HUES6 (cell line): Measurements from ENCODE around the gene ACOT2.
A peak's percentile ranks its signal among the peaks of the same experiment; 100 is the strongest.
"Not testable (repeated sequence)": the region's sequence is repeated elsewhere in the genome, so short reads cannot be mapped to it uniquely, and the experiment has no call there.

Experiments
- H3K27ac ChIP-seq: 2 replicates; pipeline ENCODE4 v1.7.0; 2013; ENCODE audit warnings: low read depth, mild to moderate bottlenecking, low read length, inconsistent platforms
- H3K27me3 ChIP-seq: 2 replicates; pipeline ENCODE4 v1.6.1; 2013; ENCODE audit warnings: low read length; ENCODE audit not compliant: control insufficient read depth, insufficient read depth
- H3K36me3 ChIP-seq: 2 replicates; pipeline ENCODE4 v1.6.1; 2013; ENCODE audit warnings: low read length; ENCODE audit not compliant: control insufficient read depth, insufficient read depth
- H3K4me1 ChIP-seq: 2 replicates; pipeline ENCODE4 v1.6.1; 2013; ENCODE audit warnings: low read length; ENCODE audit not compliant: control insufficient read depth, insufficient read depth
- H3K4me3 ChIP-seq: 2 replicates; pipeline ENCODE4 v1.5.1; 2013; ENCODE audit warnings: low read depth, low read length
- H3K9ac ChIP-seq: one replicate; pipeline ENCODE4 v1.6.1; 2013; ENCODE audit warnings: mild to moderate bottlenecking, low read length
- H3K9me3 ChIP-seq: 2 replicates; pipeline ENCODE4 v1.6.1; 2013; ENCODE audit warnings: low read depth, low read length; ENCODE audit not compliant: control insufficient read depth, insufficient read depth

ACOT2 gene, protein sequence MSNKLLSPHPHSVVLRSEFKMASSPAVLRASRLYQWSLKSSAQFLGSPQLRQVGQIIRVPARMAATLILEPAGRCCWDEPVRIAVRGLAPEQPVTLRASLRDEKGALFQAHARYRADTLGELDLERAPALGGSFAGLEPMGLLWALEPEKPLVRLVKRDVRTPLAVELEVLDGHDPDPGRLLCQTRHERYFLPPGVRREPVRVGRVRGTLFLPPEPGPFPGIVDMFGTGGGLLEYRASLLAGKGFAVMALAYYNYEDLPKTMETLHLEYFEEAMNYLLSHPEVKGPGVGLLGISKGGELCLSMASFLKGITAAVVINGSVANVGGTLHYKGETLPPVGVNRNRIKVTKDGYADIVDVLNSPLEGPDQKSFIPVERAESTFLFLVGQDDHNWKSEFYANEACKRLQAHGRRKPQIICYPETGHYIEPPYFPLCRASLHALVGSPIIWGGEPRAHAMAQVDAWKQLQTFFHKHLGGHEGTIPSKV

DNA sequence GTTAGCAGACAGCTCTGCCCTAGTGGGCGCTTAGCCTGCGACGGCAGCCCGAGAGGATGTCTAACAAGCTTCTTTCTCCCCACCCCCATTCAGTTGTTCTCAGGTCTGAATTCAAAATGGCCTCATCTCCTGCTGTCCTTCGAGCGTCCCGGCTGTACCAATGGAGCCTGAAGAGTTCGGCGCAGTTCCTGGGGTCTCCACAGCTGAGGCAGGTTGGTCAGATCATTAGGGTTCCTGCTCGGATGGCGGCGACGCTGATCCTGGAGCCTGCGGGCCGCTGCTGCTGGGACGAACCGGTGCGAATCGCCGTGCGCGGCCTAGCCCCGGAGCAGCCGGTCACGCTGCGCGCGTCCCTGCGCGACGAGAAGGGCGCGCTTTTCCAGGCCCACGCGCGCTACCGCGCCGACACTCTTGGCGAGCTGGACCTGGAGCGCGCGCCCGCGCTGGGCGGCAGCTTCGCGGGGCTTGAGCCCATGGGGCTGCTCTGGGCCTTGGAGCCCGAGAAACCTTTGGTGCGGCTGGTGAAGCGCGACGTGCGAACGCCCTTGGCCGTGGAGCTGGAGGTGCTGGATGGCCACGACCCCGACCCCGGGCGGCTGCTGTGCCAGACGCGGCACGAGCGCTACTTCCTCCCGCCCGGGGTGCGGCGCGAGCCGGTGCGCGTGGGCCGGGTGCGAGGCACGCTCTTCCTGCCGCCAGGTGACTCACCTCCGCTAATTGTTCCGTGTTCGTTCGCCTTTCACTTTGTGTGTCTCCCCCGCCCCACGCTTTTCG, at the start of gene ACOT2:
TSS of gene ACOT2 (plus strand) at position 29 of the 774 bp plus-strand sequence. CDS start at position 57, 28 bp downstream.
- H3K4me1 ChIP-seq, H3K36me3 ChIP-seq, H3K9me3 ChIP-seq, H3K27me3 ChIP-seq: not testable (repeated sequence)
- Histone ChIP-seq H3K9ac (peak within 1 kb of the TSS; percentile 88), H3K27ac (peak within 1 kb of the TSS; percentile 64; the same call in 1 of the 2 replicates), H3K4me3 (peak within 1 kb of the TSS; percentile 64)

DNA sequence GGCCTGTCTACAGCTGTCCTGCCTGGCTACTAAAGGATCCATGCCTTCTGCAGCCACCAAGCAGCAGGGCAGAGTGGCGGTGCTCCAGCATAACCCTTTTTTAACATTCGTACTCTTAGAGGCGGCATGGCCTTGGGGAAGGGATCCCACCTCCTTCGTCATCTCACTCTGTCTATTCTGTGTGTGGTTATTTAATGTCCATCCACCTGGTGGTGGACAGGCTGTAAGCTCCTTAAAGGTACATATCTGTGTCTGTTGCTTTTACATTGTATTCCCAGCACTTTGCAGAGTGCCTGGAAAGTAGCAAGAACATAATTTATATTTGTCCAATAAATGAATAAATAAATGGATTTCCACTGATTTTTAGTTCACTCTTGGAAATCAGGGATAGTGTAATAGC, 47.8 kb upstream of the ACOT2 start:
- H3K27me3 ChIP-seq: no peaks in the 10 kb centered on the region
- no peaks in the 10 kb centered on the region for H3K36me3 ChIP-seq
- no peak overlapping the region for H3K4me3 ChIP-seq
- no peak overlapping the region for H3K27ac ChIP-seq
- H3K9me3 ChIP-seq: no peaks in the 10 kb centered on the region
- peaks cover 6% of the 10 kb centered on the region; the same call in 1 of the 2 replicates for H3K4me1 ChIP-seq
- no peak overlapping the region for H3K9ac ChIP-seq

DNA sequence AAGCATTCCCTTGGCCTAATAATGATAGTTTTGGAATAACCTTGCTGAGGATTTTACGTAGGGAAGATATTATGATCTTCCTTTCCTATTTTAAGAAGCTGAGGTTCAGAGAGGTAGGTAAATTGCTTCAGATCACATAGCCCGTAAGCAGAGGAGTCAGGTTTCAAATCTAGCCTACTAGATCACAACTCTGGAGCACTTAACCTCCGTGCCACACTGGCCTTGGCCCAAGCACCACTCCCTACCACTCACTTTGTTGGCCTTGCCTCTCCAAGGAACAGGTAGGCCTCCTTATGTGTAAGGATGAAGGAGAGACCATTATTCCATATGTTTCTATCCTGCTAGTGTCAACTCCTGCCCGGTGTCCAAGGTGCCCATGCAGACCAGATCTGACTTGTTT, 44.5 kb upstream of the ACOT2 start:
- Histone ChIP-seq H3K36me3 (no peaks in the 10 kb centered on the region), H3K27ac (no peak overlapping the region), H3K4me3 (no peak overlapping the region), H3K4me1 (no peaks in the 10 kb centered on the region), H3K9me3 (no peaks in the 10 kb centered on the region), H3K9ac (no peak overlapping the region), H3K27me3 (no peaks in the 10 kb centered on the region)

DNA sequence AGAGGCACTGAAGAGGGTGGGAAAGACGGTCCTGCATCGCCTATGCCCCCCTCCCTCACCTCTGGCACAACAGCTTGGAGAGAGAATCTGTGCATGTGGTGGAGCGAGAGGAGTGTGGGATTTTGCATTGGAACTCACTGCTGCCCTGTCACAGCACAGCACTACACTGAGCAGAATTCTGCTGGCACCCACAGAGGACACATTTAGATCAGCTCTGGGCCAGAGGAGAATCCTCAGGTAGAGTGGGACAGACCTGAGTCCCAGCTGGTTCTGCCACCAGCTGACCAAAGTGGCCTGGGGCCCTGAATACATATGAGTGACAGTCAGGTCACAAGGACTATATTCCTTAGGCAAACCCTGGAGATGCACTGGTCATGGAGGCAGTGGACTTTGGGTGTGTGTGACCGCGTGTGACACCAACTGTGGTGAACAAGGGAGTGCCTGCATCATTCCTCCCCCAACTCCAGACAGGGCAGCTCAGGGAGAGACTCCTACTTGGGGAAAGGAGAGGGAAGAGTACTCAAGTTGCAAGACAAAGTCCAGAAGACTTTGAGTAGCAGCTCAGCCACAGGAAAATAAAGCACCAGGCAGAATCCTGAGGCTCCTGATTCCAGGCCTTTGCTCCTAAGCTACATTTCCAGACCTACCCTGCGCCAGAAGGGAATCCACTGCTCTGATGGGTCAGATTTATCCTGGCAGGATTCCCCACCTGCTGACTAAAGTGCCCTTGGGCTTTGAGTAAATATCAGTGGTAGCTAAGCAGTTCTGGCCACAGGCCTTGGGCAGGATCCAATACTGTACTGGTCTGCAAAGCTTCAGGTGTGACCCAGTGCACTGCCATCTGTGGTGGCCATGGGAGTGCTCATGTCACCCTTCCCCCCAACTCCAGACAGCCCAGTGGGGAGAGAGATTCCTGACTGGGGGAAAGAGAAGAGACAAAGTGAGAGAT, 42.7 kb upstream of the ACOT2 start:
- Histone ChIP-seq H3K27ac (no peak overlapping the region), H3K4me1 (no peaks in the 10 kb centered on the region), H3K27me3 (no peaks in the 10 kb centered on the region), H3K4me3 (no peak overlapping the region), H3K9ac (no peak overlapping the region), H3K36me3 (no peaks in the 10 kb centered on the region), H3K9me3 (no peaks in the 10 kb centered on the region)

DNA sequence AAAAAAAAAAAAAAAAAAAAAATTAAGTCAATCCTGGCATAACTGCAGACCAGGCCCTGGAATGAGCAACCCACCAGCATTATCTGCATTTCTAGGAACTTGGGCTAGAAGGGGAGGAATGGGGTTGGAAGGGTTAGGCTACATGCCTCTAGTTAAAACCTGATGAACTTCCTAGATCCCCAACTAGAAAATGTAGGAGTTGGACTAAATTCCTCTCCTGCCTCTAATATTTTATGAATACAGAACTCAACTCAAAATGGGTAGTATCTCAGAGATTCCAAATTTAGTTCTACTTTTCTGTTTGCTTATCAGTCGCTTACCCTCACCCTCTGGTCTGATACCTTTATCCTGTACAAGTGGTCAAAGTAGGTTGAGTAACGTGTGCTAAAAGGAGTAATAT, 39.7 kb upstream of the ACOT2 start:
- not testable (repeated sequence) for H3K9me3 ChIP-seq, H3K9ac ChIP-seq, H3K4me3 ChIP-seq, H3K27me3 ChIP-seq, H3K27ac ChIP-seq, H3K36me3 ChIP-seq, H3K4me1 ChIP-seq

DNA sequence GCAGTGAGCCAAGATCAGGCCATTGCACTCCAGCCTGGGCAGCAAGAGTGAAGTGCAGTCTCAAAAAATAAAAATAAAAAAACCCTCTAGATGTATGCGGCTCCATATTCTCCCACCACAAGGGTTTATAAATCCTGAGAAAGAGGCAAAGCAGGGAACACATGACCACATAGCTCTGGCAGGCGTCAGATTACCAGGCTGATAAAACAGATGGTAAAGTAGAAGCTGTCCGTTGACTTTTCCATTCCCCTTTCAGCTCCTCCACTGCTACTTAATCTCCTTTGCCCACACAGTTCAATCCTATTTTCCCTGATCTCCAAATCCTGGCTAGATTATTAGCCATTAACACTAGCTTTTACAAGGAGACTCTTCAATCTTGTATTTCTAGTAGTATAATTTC, 37.0 kb upstream of the ACOT2 start:
- H3K27ac ChIP-seq, H3K4me1 ChIP-seq, H3K9me3 ChIP-seq, H3K27me3 ChIP-seq, H3K36me3 ChIP-seq, H3K4me3 ChIP-seq, H3K9ac ChIP-seq: not testable (repeated sequence)

DNA sequence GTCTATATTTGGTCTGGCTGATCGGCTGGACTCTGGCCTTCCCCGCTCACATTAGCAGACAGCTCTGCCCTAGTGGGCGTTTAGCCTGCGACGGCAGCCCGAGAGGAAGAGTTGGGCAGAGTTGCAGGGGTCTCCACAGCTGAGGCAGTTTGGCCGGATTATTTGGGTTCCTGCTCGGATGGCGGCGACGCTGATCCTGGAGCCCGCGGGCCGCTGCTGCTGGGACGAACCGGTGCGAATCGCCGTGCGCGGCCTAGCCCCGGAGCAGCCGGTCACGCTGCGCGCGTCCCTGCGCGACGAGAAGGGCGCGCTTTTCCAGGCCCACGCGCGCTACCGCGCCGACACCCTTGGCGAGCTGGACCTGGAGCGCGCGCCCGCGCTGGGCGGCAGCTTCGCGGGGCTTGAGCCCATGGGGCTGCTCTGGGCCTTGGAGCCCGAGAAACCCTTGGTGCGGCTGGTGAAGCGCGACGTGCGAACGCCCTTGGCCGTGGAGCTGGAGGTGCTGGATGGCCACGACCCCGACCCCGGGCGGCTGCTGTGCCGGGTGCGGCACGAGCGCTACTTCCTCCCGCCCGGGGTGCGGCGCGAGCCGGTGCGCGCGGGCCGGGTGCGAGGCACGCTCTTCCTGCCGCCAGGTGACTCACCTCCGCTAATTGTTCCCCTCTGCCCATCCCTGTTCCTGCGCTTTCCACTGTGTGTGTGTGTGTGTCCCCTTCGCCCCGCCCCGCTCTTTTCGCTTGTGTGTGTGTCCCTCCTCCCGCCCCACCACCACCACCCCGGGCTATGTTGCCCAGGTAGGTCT, 31.6 kb upstream of the ACOT2 start:
- H3K4me3 ChIP-seq: peak overlapping the region; percentile 80

DNA sequence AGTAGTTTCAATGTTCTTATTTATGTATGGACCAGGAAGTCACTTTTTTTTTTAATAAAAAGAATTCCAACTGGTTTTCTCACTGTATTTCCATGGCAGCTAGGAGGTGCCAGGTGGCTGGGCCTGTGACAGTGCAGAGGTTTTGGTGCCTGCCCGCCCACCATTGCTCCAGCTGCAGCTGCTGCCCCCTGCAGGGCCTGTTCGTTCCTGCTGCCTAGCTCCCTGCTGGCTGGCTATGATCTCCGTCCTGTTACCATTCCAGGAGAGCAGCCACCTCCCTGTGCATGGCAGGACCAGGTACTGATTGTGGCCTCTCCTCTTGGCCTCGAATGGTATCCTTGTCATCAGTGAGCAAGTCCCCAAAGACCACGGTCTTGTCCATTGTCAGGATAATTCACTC, 30.0 kb upstream of the ACOT2 start:
- H3K27ac ChIP-seq, H3K4me3 ChIP-seq, H3K9me3 ChIP-seq, H3K9ac ChIP-seq, H3K36me3 ChIP-seq, H3K4me1 ChIP-seq, H3K27me3 ChIP-seq: not testable (repeated sequence)

More for the DNA sequence above, 31.6 kb upstream of the ACOT2 start:
- Histone ChIP-seq H3K27ac (peak overlapping the region; percentile 93; the same call in 1 of the 2 replicates), H3K9ac (peak overlapping the region; percentile 91)
- H3K27me3 ChIP-seq, H3K9me3 ChIP-seq, H3K4me1 ChIP-seq, H3K36me3 ChIP-seq: not testable (repeated sequence)

DNA sequence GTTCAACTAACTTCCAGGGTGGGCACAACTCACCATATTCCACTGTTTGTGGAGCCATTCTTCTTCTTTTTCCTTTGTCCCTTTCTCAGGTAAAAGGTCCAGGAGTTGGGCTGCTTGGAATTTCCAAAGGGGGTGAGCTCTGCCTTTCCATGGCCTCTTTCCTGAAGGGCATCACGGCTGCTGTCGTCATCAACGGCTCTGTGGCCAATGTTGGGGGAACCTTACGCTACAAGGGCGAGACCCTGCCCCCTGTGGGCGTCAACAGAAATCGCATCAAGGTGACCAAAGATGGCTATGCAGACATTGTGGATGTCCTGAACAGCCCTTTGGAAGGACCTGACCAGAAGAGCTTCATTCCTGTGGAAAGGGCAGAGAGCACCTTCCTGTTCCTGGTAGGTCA, 26.1 kb upstream of the ACOT2 start:
- not testable (repeated sequence) for H3K27ac ChIP-seq, H3K4me3 ChIP-seq, H3K9me3 ChIP-seq, H3K4me1 ChIP-seq, H3K36me3 ChIP-seq, H3K27me3 ChIP-seq, H3K9ac ChIP-seq

DNA sequence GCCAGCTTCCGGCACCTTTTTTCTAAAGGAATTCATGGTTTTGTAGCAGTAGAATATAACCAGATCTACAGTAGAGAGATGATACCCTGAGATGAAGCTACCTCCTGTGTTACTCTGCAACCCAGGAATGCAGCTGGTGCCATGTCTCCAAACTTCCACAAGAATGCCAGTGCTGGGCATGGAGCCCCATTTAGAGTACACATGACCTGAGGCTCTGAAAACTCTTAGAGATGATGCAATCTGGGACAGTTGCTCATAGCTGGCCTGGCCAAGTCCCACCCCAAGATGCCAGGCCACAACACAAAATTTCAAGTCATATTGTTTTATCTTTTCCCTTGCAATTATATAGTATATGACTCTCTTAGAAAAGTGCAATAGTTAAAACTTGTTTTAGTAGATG, 23.7 kb upstream of the ACOT2 start:
- H3K27me3 ChIP-seq, H3K9ac ChIP-seq, H3K4me3 ChIP-seq, H3K9me3 ChIP-seq, H3K36me3 ChIP-seq, H3K4me1 ChIP-seq, H3K27ac ChIP-seq: not testable (repeated sequence)
